ENCODE results near the gene IGF2.

IGF2 gene

GRCh38 chr11:2123628-2123960 lies 15.6 kb downstream of the IGF2 start:
- Histone ChIP-seq H3K27me3 (ENCODE audit: control insufficient read depth, insufficient read depth, low read length) (peaks cover 8% of the 10 kb centered on the region), H3K36me3 (ENCODE audit: control insufficient read depth, low read depth, low read length) (no peaks in the 10 kb centered on the region), H3K9ac (ENCODE audit: low read length) (no peak overlapping the region), H3K4me1 (ENCODE audit: control insufficient read depth, low read depth, low read length) (no peaks in the 10 kb centered on the region), H3K27ac (ENCODE audit: low read length) (no peak overlapping the region), H3K9me3 (ENCODE audit: control insufficient read depth, low read depth, low read length) (no peaks in the 10 kb centered on the region), H3K4me3 (ENCODE audit: low read length) (no peak overlapping the region)

GRCh38 chr11:2122907-2123627 lies 16.1 kb downstream of the IGF2 start:
- Histone ChIP-seq H3K9me3 (ENCODE audit: control insufficient read depth, low read depth, low read length) (no peaks in the 10 kb centered on the region), H3K36me3 (ENCODE audit: control insufficient read depth, low read depth, low read length) (no peaks in the 10 kb centered on the region), H3K27ac (ENCODE audit: low read length) (no peak overlapping the region), H3K4me1 (ENCODE audit: control insufficient read depth, low read depth, low read length) (no peaks in the 10 kb centered on the region), H3K4me3 (ENCODE audit: low read length) (no peak overlapping the region), H3K9ac (ENCODE audit: low read length) (no peak overlapping the region), H3K27me3 (ENCODE audit: control insufficient read depth, insufficient read depth, low read length) (peaks cover 8% of the 10 kb centered on the region)

- Histone ChIP-seq H3K27me3 (ENCODE audit: control insufficient read depth, insufficient read depth, low read length) (peaks cover 8% of the 10 kb centered on the region), H3K4me1 (ENCODE audit: control insufficient read depth, low read depth, low read length) (no peaks in the 10 kb centered on the region), H3K27ac (ENCODE audit: low read length) (no peak overlapping the region), H3K4me3 (ENCODE audit: low read length) (no peak overlapping the region), H3K9me3 (ENCODE audit: control insufficient read depth, low read depth, low read length) (no peaks in the 10 kb centered on the region), H3K36me3 (ENCODE audit: control insufficient read depth, low read depth, low read length) (no peaks in the 10 kb centered on the region), H3K9ac (ENCODE audit: low read length) (no peak overlapping the region)
These were observed 16.8 kb downstream of the IGF2 start for GRCh38 chr11:2122222-2122906.

- no peaks in the 10 kb centered on the region for H3K4me1 ChIP-seq (ENCODE audit: control insufficient read depth, low read depth, low read length)
- H3K27ac ChIP-seq (ENCODE audit: low read length) = no peak overlapping the region
- peaks cover 2% of the 10 kb centered on the region for H3K9me3 ChIP-seq (ENCODE audit: control insufficient read depth, low read depth, low read length)
- H3K27me3 ChIP-seq (ENCODE audit: control insufficient read depth, insufficient read depth, low read length) = peaks cover 8% of the 10 kb centered on the region
- H3K4me3 ChIP-seq (ENCODE audit: low read length) = no peak overlapping the region
- no peak overlapping the region for H3K9ac ChIP-seq (ENCODE audit: low read length)
- no peaks in the 10 kb centered on the region for H3K36me3 ChIP-seq (ENCODE audit: control insufficient read depth, low read depth, low read length)
These were observed 17.7 kb downstream of the IGF2 start for GRCh38 chr11:2121227-2122130.

GRCh38 chr11:2120359-2121100 lies 18.7 kb downstream of the IGF2 start:
- no peak overlapping the region for H3K9ac ChIP-seq (ENCODE audit: low read length)
- H3K27me3 ChIP-seq (ENCODE audit: control insufficient read depth, insufficient read depth, low read length) = peaks cover 8% of the 10 kb centered on the region
- no peaks in the 10 kb centered on the region for H3K4me1 ChIP-seq (ENCODE audit: control insufficient read depth, low read depth, low read length)

GRCh38 chr11:2118677-2119076 lies 20.5 kb downstream of the IGF2 start:
- Histone ChIP-seq H3K27me3 (ENCODE audit: control insufficient read depth, insufficient read depth, low read length) (peaks cover 8% of the 10 kb centered on the region), H3K27ac (ENCODE audit: low read length) (no peak overlapping the region), H3K4me3 (ENCODE audit: low read length) (no peak overlapping the region), H3K4me1 (ENCODE audit: control insufficient read depth, low read depth, low read length) (no peaks in the 10 kb centered on the region), H3K9ac (ENCODE audit: low read length) (no peak overlapping the region), H3K36me3 (ENCODE audit: control insufficient read depth, low read depth, low read length) (no peaks in the 10 kb centered on the region), H3K9me3 (ENCODE audit: control insufficient read depth, low read depth, low read length) (peaks cover 5% of the 10 kb centered on the region)

More at GRCh38 chr11:2120359-2121100, 18.7 kb downstream of the IGF2 start:
- Histone ChIP-seq H3K36me3 (ENCODE audit: control insufficient read depth, low read depth, low read length) (no peaks in the 10 kb centered on the region), H3K27ac (ENCODE audit: low read length) (no peak overlapping the region), H3K4me3 (ENCODE audit: low read length) (no peak overlapping the region), H3K9me3 (ENCODE audit: control insufficient read depth, low read depth, low read length) (peaks cover 5% of the 10 kb centered on the region)

GRCh38 chr11:2116680-2117079 lies 22.5 kb downstream of the IGF2 start:
- no peak overlapping the region for H3K27ac ChIP-seq (ENCODE audit: low read length)
- H3K9me3 ChIP-seq (ENCODE audit: control insufficient read depth, low read depth, low read length) = peaks cover 5% of the 10 kb centered on the region
- H3K36me3 ChIP-seq (ENCODE audit: control insufficient read depth, low read depth, low read length) = no peaks in the 10 kb centered on the region
- no peak overlapping the region for H3K9ac ChIP-seq (ENCODE audit: low read length)
- H3K4me1 ChIP-seq (ENCODE audit: control insufficient read depth, low read depth, low read length) = no peaks in the 10 kb centered on the region
- H3K27me3 ChIP-seq (ENCODE audit: control insufficient read depth, insufficient read depth, low read length) = peaks cover 5% of the 10 kb centered on the region
- no peak overlapping the region for H3K4me3 ChIP-seq (ENCODE audit: low read length)

- H3K27me3 ChIP-seq (ENCODE audit: control insufficient read depth, insufficient read depth, low read length) = no peaks in the 10 kb centered on the region
- no peak overlapping the region for H3K9ac ChIP-seq (ENCODE audit: low read length)
- H3K4me3 ChIP-seq (ENCODE audit: low read length) = no peak overlapping the region
- no peak overlapping the region for H3K27ac ChIP-seq (ENCODE audit: low read length)
- peaks cover 5% of the 10 kb centered on the region for H3K9me3 ChIP-seq (ENCODE audit: control insufficient read depth, low read depth, low read length)
- H3K4me1 ChIP-seq (ENCODE audit: control insufficient read depth, low read depth, low read length) = no peaks in the 10 kb centered on the region
- no peaks in the 10 kb centered on the region for H3K36me3 ChIP-seq (ENCODE audit: control insufficient read depth, low read depth, low read length)
These were observed 23.9 kb downstream of the IGF2 start for GRCh38 chr11:2115308-2115707.

- Histone ChIP-seq H3K4me1 (ENCODE audit: control insufficient read depth, low read depth, low read length) (no peaks in the 10 kb centered on the region), H3K9ac (ENCODE audit: low read length) (no peak overlapping the region), H3K27me3 (ENCODE audit: control insufficient read depth, insufficient read depth, low read length) (no peaks in the 10 kb centered on the region), H3K9me3 (ENCODE audit: control insufficient read depth, low read depth, low read length) (peaks cover 5% of the 10 kb centered on the region), H3K27ac (ENCODE audit: low read length) (no peak overlapping the region), H3K4me3 (ENCODE audit: low read length) (no peak overlapping the region), H3K36me3 (ENCODE audit: control insufficient read depth, low read depth, low read length) (no peaks in the 10 kb centered on the region)
These were observed 24.6 kb downstream of the IGF2 start for GRCh38 chr11:2114430-2115241.

GRCh38 chr11:2113776-2114175 lies 25.4 kb downstream of the IGF2 start:
- H3K36me3 ChIP-seq (ENCODE audit: control insufficient read depth, low read depth, low read length) = no peaks in the 10 kb centered on the region
- H3K9ac ChIP-seq (ENCODE audit: low read length) = no peak overlapping the region
- H3K4me1 ChIP-seq (ENCODE audit: control insufficient read depth, low read depth, low read length) = no peaks in the 10 kb centered on the region
- no peak overlapping the region for H3K27ac ChIP-seq (ENCODE audit: low read length)
- no peak overlapping the region for H3K4me3 ChIP-seq (ENCODE audit: low read length)
- H3K9me3 ChIP-seq (ENCODE audit: control insufficient read depth, low read depth, low read length) = peaks cover 5% of the 10 kb centered on the region
- no peaks in the 10 kb centered on the region for H3K27me3 ChIP-seq (ENCODE audit: control insufficient read depth, insufficient read depth, low read length)
